Activated naive CD4-positive, alpha-beta T cell (primary cell): ENCODE data around the gene ARHGAP42.
"Not testable (repeated sequence)": the region's sequence is repeated elsewhere in the genome, so short reads cannot be mapped to it uniquely, and the experiment has no call there.

Experiments used
- DNase-seq, 4 experiments: peaks; one replicate each; lab custom pipeline; 2025; lab: John Stamatoyannopoulos, UW

The ARHGAP42 gene

DNA sequence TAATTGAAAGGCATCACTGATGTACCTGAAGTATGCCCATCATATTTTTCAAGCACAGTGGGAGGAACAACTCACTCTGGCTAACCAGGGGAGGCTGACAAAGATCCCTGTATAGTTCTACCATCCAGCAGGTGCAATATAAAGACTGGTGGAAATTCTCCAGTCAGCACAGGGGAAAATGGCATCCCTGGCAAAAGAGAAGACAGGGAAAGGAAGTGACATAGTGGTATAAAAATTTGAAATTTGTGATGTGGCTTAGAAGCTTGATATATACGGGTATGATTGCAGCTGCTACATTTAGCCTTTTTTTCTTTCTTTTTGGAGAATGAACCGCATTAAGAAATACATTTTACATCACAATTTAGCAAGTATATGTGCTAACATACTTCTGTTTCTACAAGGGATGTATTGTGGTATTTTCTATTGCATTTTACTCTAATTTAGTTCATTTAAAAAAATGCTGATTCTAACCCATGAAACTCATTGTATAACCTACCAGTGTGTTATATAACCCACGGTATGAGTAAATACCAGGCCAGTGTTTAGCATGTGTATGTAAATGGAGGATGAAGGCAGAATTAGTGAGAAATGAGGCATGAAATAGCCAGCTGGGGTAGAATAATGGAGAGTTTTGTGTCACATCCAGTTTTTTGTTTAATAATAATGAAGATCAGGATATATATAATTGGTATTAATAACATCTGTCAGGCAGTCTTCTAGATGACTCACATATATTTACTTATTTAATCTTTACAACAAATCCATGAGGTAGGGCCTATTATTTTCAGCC, 186.1 kb downstream of the ARHGAP42 start:
- DNase-seq = no peak

DNA sequence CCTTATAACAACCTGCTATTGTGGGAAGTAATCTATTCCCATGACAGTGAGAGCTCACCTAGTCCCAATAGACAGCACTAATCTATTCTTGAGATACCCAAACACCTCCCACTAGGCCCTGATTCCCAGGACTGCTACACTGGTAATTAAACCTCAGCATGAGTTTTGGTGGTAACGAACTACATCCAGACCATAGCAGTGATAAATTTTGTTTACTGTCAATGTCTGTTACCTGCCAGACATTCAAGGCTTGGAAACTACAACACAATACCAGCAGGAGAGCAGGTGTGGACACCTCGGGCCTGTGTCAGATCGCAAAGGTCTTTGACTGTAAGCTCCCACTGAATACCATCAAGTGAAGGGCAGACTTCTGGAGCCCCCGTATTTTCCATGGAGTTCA, 187.1 kb downstream of the ARHGAP42 start:
- no peak for DNase-seq

DNA sequence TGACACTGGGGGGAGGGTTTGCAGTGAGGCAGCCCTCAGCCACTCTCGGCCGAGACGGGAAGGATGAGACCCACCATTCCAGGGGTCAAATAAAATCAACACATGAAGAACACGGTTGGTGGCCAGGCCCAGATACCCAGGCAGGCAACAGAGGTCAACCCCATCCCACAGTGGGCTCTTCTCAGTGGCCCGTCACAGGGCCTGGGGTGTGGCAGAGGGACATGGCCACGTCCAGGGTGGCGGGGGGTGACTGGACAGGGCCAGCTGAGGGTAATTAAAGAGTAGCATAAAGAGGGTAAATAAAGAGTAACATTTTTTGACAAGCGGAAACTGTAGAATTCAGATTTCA, 188.4 kb downstream of the ARHGAP42 start:
- DNase-seq = no peak

DNA sequence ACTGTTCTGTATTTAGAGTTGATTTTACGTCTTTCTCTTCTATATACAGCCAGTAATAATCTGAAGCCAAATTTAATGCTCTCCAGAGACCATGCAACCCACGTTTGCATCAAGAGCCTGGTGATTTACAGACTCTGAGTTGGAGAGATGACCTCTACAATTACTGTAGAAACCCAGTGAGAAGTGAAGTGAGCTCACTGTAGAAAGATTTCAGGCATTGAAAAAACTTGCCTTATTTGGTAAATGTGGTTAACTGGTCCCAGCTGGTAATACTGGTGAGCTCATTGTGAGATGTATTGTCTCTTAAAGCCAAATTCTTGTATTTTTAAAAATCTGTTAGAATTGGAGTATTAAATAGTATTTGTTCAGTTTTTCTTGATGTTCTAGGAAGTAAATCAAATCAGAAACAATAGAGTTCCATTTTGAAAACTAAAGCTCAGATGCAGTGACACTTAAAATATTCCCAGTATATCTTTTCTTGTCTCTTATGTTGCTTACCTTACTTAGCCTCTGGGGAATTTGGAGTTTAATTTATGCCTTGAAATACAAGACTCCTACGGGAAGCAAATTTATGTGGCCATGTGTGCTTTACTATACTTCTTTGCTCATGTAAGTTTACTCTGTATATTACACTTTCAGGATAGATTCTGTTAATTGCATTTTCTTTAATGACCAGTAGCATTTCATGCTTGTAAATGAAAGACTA, 189.9 kb downstream of the ARHGAP42 start:
- DNase-seq = no peak

DNA sequence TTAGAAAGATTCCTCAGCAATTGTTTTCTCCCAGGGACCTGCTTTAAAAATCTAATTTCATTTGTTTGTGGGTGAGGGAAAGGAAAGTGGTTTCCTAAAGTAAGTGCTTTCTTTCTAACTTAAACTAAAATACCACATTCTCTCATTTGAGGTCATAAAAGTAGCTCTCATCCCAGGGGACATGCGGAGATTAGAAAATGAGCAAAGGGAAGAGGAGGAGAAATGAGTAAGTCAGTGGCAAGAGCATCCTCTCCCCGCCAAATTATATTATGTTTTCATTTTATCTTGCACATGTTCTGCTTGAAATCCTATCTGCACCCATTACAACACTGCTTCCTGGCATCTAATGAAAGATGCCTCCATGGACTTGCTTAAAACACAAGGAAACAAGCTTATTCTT, 191.4 kb downstream of the ARHGAP42 start:
- DNase-seq = no peak

DNA sequence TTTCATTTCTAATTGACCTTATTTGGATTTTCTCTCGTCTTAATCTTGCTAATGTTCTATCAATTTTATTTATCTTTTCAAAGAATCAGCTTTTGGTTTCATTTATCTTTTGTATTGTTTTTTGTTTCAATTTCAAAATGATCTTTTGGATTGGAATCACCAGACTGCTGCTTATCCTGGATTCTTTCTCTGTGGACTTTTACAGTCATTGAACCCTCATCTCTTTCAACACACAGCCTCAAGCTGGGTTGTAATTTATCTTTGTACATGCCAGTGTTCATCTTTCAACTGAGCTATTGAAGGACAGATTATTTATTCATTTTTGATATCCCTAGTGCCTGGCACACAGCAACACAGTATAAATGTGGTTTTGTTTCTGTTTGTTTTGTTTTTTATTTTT, 195.9 kb downstream of the ARHGAP42 start:
- DNase-seq = no peak

DNA sequence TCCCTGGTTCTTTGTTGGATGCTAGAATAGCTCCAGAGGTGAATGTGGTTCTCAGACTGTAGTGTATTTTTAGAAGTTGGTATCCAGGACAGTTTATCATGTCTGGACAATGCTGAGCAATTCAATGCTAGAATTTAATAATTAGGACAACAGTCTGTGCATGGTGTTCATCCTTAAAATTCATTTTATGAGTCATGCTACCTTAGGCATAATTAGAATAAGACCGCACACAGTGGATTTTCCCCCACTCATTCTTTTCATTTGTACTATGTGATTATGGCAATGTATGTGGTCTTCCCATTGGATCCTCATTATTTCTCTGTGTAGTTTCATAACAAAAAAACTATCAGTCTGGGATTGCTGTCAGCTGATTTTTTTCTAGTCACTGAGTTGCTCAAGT, 196.7 kb downstream of the ARHGAP42 start:
- no peak for DNase-seq

DNA sequence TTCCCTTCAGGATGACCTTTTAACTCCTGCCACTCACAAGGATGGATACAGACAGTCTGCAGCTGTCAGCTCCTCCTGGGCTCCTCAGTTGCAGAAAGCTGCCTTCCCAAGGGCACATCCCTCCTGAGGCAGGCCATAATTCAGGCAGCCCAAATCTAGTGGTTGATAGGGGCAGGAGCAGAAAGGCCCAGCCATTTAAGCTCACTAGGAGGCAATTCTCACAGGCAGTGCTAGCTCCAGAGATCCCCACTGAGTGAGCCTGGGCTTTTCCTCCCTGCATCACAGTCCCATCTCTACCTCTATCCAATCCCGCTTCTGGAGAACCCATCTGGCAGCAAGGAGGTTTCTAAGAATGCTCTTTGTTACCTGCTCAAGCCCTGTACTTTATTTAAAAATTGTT, 200.6 kb downstream of the ARHGAP42 start:
- DNase-seq = no peak

DNA sequence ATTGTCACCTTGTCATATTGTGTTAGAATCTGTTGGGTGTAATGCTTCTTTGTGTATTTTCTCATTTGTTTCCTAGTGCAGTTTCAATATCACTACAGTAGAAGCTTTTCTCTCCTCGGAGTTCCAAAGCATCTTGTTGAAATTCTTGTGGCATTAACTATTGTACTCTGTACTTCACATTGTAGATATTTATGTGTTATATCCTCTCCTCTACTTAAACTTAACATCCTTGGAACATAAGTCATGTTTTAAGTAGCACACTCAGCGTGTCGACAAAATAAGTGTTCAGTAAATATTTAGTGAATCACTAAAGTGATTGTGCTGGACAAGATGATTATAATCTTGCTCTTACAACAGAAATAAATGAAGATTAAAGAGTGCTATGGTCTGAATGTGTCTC, 201.7 kb downstream of the ARHGAP42 start:
- DNase-seq = no peak

DNA sequence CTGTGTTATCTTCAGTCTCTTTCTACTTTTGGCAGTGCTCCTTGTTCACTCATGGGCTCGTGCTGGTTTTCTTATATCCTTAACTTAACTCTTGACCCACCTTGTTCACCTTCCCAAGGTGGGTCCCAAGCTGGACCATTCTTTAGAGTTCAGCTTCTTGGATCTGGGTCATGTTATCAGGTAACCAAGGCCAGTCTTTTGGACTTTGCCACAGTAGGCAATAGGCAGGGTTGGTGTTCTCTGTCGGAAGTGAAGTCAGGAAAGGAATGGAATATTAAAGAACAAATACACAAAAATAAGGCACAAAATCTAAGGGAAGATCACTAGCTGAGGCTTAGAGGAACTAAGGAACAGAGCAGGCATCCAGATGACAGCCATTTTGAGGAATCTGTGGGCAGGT, 202.7 kb downstream of the ARHGAP42 start:
- no peak for DNase-seq

DNA sequence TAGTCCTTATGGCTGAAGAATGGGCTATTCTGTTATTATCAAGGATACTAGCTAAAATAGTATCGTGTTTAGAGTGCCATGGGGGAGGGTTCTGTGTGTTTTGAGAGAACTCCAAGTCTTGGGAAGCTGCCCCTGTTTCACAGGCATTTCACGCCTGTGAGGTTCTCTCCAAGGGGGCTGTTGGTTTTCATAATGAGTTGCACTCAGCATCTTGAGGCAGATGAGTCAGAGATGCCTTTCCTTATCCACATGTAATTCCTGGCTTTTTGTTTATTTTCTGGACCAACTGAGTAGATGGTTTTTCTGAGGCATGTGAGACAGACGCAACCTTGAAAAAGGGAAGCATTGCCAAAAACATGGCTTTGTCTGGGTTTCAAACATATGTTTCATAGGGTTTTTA, 203.7 kb downstream of the ARHGAP42 start:
- DNase-seq = no peak

DNA sequence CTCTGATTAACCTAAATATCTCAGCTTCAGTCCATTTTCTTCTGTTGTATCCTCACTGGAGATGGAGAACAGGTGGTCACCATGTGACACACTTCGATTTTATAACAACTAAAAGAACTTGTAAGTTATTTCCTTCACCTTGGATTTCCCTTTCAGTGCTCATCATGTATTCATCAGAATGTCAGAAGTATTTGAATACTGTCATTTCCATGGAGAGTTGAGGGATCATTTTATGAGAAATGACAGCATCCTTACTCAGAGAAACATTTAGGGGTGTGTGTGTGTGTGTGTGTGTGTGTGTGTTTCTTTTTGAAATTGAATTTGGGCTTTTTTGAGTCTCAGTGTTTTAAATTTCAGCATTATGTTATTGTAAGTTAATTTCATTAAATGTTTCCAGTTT, 205.8 kb downstream of the ARHGAP42 start:
- DNase-seq = no peak

DNA sequence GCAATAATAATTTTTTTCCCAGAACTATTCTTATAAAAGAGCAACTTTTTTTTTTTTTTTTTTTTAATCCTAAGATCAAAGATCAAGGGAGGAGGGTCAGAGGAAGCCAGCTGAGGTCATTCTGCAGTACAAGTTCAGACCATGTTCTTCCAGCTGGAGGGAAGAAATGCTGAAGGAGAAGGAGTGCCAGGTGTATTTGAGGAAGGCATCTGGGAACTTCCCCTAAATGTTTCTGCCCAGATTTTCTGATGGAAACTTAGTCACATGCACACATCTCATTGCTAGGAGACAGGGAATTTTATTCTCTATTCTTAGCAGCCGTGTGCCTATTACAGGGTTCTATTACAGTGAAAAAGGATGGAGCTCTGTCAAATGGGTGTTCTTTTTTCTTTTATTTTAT, 208.4 kb downstream of the ARHGAP42 start:
- no peak for DNase-seq

DNA sequence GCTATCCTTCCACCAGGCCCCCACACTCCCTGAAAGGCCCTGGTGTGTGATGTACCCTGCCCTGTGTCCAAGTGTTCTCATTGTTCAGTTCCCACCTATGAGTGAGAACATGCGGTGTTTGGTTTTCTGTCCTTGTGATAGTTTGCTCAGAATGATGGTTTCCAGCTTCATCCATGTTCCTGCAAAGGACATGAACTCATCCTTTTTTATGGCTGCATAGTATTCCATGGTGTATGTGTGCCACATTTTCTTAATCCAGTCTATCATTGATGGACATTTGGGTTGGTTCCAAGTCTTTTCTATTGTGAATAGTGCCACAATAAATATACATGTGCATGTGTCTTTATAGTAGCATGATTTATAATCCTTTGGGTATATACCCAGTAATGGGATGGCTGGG, 208.9 kb downstream of the ARHGAP42 start:
- not testable (repeated sequence) for DNase-seq

DNA sequence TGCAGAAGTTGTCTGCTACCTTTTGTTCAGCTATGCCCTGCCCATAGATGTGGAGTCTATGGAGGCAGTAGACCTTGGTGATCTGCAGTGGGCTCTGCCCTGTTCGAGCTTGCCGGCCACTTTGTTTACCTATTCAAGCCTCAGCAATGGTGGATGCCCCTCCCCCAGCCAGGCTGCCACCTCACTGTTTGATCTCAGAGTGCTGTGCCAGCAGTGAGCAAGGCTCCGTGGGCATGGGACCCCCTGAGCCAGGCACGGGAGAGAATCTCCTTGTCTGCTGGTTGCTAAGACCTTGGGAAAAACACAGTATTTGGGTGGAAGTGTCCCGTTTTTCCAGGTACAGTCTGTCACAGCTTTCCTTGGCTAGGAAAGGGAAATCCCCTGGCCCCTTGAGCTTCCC, 214.4 kb downstream of the ARHGAP42 start:
- not testable (repeated sequence) for DNase-seq

DNA sequence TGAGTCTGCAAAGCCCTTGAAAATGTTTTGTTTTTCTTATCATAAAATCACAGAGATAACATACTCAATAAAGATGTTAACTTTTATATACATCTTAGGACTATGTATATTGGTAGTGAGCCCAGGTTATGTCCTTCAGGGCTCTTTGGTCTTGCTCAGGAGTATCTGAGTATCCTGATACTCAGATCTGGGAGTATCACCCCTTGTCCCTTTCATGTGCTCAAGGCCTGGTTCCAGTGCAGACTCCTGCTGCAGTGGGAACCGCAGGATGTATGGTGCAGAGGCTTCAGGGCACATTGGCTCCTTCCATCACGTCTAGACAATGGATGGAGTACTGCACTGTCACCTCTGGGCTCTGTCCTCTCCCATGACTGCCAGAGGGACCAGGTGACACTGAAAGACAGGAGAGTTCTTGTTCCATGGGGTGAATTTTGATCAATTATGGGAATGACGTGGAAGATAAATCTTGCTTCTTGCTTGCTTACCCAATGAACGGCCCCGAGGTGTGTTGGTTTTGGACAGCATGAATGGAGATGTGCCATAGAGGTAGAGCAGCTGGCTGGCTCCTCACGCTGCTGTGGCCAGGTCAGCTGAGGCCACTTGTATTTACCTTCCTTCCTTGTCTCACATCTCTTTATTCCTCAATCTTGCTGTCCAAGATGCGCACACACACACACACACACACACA, 215.5 kb downstream of the ARHGAP42 start:
- no peak for DNase-seq

DNA sequence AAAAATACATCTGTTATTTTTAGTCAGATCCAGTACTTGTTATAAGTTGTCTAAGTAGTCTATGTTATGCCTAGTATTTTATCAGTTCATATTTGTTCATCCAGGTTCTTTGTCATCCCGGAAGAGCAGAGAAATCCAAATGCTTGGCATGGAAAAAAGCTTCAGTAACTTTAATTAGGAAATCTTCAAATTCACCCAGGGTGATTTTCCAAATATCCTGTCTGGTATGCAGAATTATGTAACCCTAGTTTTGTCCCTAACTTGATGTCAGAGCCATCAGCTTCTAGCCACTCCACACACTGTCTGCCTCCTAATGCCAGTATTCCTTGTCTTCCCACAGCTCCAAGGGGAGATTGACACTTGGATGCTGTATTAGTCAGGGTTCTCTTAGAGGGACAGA, 216.2 kb downstream of the ARHGAP42 start:
- no peak for DNase-seq

DNA sequence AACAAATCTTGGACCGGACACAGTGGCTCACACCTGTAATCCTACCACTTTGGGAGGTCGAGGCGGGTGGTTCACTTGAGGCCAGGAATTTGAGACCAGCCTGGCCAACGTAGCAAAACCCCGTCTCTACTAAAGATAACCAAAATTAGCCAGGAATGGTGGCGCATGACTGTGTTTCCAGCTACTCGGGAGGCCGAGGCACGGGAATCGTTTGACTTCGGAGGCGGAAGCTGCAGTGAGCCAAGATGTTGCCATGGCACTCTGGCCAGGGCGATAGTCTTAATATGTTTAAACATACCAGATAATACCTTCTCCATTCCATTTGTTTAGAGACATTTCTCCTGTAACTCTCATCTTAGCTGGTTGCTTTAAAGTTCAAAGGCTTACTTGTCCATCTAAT, 218.6 kb downstream of the ARHGAP42 start:
- no peak for DNase-seq

DNA sequence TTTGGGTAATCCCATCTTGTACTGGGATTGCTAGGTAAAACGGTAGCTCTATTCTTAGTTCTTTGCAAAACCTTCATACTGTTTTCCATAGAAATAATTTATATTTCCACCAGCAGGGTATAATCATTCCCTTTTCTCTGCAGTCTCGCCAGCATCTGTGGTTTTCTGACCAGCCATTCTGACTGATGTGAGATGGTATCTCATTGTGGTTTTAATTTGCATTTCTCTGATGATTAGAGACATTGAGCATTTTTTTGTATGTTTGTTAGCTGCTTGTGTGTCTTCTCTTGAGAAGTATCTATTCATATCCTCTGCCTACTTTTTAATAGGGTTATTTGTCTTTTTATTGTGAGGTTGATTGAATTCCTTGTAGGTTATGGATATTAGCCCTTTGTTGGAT, 221.7 kb downstream of the ARHGAP42 start:
- DNase-seq = no peak

DNA sequence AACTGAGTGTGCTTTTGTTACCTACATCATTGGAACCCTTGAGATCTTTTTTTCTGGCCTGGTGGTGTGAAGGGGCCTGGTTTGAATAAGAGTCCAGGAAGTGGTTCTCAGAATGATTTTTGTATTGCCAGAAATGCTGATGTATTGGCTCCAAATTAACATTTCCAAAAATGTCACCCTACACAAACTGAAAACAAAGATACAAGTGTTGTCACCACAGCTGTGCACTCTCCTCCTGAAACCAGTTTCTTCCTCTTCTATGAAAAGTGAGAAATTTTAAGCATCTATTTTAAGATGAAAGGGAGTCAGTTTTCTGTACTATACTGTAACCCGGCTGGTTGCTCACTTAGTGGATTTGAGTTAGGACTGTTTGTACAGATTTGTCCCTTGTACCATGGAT, 223.7 kb downstream of the ARHGAP42 start:
- no peak for DNase-seq

DNA sequence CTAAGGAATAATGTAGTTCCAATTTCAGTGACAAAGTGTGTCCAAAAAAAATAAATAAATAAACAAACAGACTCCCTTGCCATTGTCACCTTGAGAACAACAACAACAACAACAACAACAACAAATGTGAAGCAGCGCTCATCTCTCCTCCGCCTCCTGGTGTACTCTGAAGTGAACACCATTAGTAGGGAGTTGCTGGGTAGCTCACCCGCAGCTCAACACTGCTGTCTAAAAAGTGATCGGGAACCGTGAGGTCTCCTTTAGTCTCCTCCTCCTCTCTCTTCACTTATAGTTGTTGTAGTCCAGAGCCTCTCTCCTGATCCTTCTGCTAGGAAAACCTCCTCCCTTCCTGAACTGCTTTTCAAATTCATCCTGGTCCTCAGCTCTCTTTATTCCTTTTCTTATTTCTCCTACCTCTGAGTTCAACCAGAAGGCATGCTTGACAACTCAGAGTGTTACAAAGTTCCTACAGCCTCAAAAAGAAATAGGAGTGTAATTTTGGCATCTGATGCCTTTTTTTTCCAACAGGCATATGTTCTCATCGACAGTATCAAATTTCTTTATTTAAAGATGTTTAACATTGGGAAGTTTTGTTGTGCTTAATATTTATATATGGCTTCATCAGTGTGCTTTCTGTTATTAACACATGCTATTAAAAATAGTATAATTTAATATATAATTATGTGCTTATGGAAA, 227.5 kb downstream of the ARHGAP42 start:
- no peak for DNase-seq
